RCC 7860 (cell line): ENCODE measurements around the gene YDJC.
"Not testable (repeated sequence)": the region's sequence is repeated elsewhere in the genome, so short reads cannot be mapped to it uniquely, and the experiment has no call there.

Source experiments
- DNase-seq: peaks from one replicate; pipeline ENCODE4 v3.0.0-alpha.2; 2015; ENCODE audit warnings: low spot score
- FAIRE-seq: peaks from 2 replicates; lab custom pipeline; 2012; peaks lifted over from hg19 to GRCh38; lab: Jason Lieb, UNC

YDJC gene

GRCh38 chr22:21582801-21583740, 46.8 kb downstream of the YDJC start:
- FAIRE-seq (no peak), DNase-seq (no peak)

DNA sequence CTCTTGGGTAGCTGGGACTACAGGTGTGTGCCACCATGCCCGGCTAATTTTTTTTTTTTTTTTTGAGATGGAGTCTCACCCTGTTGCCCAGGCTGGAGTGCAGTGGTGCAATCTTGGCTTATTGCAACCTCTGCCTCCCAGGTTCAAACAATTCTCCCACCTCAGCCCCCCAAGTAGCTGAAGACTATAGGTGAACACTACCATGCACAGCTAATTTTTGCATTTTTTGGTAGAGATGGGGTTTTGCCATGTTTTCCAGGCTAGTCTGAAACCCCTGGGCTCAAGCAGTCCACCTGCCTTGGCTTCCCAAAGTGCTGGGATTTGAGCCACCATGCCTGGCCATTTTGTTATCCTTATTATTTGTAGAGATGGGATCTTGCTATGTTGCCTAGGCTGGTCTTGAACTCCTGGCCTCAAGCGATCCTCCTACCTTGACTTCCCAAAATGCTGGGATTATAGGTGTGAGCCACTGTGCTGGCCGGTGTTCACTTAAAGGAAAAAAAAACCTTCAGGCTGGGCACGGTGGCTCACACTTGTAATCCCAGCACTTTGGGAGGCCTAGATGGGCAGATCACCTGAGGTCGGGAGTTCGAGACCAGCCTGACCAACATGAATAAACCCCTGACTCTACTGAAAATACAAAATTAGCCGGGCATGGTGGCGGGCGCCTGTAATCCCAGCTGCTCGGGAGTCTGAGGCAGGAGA, 48.7 kb downstream of the YDJC start:
- not testable (repeated sequence) for DNase-seq, FAIRE-seq

DNA sequence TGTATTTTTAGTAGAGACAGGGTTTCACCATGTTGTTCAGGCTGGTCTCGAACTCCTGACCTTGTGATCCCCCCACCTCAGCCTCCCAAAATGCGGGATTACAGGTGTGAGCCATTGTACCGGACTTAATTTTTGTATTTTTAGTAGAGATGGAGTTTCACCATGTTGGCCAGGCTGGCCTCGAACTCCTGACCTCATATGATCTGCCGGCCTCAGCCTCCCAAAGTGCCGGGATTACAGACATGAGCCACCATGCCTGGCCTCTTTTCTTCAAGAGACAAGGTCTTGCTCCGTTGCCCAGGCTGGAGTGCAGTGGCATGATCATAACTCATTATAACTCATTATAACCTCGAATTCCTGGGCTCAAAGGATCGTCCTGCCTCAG, 49.2 kb downstream of the YDJC start:
- FAIRE-seq, DNase-seq: not testable (repeated sequence)

- no peak for DNase-seq
Observed at GRCh38 chr22:21579474-21579851, 50.4 kb downstream of the YDJC start.

More at GRCh38 chr22:21579474-21579851, 50.4 kb downstream of the YDJC start:
- no peak for FAIRE-seq
